Measurements from ENCODE around the gene LRRC4C. TPM values are rescaled to one million over a fixed set of nuclear protein-coding genes. Genes with fewer than 3 reads are reported as not detected.

Gene LRRC4C
- total RNA-seq: not detected

DNA sequence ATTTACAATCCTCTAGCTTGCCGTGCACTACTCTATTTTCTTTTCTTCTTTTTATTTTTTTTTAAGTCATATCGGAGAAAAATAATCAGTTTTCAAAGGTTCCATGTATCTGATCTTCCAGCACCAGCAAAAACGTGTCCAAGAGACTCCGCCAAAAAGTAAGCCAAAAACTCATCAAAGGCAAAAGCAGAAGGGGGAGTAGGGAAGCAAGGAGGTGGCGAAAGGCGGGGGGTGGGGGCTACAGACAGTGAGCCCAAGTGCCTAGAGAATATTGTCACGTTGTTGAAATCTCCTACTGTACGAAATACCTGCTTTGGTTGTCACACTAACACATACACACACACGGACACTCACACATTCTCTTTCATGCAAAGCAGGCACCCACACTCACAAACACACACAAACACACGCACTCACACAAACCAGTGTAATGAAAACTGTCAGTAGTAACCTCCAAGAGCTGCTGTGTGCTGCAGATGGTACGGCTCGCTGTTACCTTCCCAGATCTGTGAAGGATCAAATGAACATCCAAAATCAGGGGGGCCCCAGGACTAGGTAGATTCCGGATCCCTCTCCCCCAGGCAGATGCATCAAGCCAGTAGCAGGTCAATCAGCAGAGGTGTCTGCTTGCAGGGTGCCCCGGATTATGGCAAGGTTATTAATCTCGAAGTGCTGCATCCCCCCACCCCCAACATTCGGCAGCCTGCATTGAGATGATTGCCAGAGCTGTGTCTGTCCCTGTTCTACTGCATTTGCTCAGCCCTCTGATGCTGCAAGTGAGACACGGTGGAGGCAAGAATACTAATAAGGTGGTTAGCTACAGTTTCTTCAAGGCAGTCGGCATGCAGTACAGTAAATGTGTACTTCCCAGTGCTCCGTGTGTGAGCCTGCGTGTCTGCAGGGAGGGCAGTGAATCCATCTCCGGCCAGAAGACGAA lies at the start of gene LRRC4C:
Gene LRRC4C (minus strand): TSS at position 188 of the 937 bp plus-strand sequence.

Small RNAs within 50 kb of the gene (small RNA-seq; reads per million reads assigned to genes)
- 0 reads per million in 2 donors for gene RF00019
- 0 reads per million in 2 donors for gene RNU6-365P
